ENCODE data around the gene ERVW-1.
"Not testable (repeated sequence)": the region's sequence is repeated elsewhere in the genome, so short reads cannot be mapped to it uniquely, and the experiment has no call there.

Gene ERVW-1

GRCh38 chr7:92456236-92456635, 21.5 kb downstream of the ERVW-1 start:
- CTCF ChIA-PET = no interaction called here
- no peak overlapping the region for H3K27ac ChIP-seq
- POLR2A ChIA-PET (ENCODE audit: low non-redundant PET) = no interaction called here
- TF ChIP-seq, protein P1, sequence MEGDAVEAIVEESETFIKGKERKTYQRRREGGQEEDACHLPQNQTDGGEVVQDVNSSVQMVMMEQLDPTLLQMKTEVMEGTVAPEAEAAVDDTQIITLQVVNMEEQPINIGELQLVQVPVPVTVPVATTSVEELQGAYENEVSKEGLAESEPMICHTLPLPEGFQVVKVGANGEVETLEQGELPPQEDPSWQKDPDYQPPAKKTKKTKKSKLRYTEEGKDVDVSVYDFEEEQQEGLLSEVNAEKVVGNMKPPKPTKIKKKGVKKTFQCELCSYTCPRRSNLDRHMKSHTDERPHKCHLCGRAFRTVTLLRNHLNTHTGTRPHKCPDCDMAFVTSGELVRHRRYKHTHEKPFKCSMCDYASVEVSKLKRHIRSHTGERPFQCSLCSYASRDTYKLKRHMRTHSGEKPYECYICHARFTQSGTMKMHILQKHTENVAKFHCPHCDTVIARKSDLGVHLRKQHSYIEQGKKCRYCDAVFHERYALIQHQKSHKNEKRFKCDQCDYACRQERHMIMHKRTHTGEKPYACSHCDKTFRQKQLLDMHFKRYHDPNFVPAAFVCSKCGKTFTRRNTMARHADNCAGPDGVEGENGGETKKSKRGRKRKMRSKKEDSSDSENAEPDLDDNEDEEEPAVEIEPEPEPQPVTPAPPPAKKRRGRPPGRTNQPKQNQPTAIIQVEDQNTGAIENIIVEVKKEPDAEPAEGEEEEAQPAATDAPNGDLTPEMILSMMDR (conservative IDR thresholded peaks at IDR 0.05; ENCODE audit: low read depth) = no peak
- no peak for DNase-seq (ENCODE audit: low spot score)

DNA sequence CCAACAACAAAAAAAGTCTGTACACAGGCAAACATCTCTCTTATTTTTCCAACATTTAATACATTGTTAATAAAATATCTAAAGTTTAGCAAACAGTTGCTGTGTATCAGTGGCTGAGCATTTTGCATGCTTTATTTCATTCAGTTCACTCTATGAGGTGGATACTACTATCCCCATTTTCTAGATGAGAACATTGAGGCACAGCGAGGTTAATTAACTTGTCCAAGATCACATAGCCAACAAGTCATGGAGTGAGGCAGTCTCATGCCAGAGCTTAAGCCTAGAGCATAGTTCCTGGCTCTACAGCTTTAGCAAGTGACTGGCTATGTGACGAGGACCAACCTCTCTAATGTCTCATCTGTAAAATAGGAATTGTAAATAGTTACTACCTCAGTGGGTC, 26.1 kb downstream of the ERVW-1 start:
- ChIA-PET CTCF (no interaction called here), POLR2A (ENCODE audit: low non-redundant PET) (no interaction called here)
- H3K27ac ChIP-seq = no peak overlapping the region
- TF ChIP-seq, protein P1 (conservative IDR thresholded peaks at IDR 0.05; ENCODE audit: low read depth) = no peak
- no peak for DNase-seq (ENCODE audit: low spot score)

DNA sequence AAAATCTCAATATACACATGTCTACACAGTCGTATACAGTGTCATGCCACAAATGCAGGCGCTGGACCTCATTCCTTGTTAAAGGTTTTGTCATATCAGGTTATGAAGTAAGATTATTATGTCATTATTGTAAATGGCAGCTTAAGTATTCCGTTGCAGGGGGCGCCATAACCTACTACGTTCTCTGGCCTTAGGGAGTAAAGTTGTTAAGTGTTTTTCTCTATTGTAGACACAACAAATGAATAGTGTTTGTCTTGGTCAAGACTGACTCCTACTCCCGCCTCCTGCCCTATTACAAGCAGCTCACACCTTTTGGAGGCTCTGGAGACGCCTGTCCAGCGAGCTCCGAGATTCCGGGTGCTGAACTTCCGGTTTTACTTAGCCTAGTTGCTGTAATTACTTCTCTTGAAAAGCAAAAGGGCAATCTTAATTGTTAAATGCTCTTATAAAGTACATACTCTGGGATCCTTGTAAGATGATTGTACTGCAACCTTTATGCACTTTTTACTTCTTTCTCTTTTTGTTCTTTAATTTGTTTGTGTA, 29.5 kb downstream of the ERVW-1 start:
- peak overlapping the region; percentile 87 for H3K27ac ChIP-seq
- CTCF ChIA-PET = interaction anchor here (0.6 to 0.8 kb wide), 4 partner anchors 13 to 616 kb away, joined by 3 read pairs; no protein-coding TSS in a partner anchor
- TF ChIP-seq, protein P1 (conservative IDR thresholded peaks at IDR 0.05; ENCODE audit: low read depth) = peak; percentile 47
- POLR2A ChIA-PET (ENCODE audit: low non-redundant PET) = interaction anchor here (0.6 kb wide), 1 partner anchor 63 kb away, joined by 3 read pairs; no protein-coding TSS in a partner anchor
- DNase-seq (ENCODE audit: low spot score) = peak; percentile 41

DNA sequence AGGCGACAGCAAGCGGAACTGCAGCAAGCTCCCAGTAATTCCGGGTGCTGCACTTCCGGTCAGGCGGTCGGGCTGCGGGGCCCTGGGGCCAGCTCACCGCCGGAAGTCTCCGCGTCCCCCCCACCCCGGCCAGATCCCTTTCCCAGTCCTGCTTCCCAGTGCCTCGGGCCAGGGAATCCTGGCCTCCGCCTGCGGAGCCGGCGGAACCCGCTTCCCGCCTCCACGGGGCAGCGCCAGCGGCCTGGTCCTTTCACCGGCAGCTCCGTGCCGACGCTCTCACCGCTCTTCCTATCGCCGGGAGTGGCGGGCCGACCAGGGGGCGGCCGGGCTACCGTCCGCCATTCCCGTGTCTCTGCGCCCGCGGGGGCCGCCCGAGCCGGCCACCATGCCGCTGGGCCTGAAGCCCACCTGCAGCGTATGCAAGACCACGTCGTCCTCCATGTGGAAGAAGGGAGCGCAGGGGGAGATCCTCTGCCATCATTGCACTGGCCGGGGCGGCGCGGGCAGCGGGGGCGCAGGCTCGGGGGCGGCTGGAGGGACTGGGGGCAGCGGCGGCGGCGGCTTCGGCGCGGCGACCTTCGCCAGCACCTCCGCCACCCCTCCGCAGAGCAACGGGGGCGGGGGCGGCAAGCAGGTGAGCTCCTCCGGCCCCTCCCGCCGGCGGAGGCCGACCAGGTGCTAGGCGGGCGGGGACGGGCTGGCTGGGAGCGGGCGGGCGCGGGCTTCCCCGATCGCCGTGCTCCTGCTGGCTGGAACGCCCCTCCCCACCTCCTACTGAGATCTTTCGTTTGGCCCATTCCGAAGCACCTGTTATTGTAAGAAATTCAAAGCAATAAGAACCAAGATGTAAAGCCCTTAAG, 30.2 kb downstream of the ERVW-1 start, which contains the start of gene GATAD1:
Gene GATAD1 (plus strand): TSS at position 138 of the 860 bp plus-strand sequence. CDS start 248 bp downstream, at position 386.
- H3K27ac ChIP-seq = peak within 1 kb of the TSS; percentile 87
- POLR2A ChIA-PET (ENCODE audit: low non-redundant PET) = interaction anchor here (0.6 to 0.7 kb wide), 2 partner anchors 63 to 567 kb away, joined by 3 read pairs; no protein-coding TSS in a partner anchor

GRCh38 chr7:92446869-92447344, 30.8 kb downstream of the ERVW-1 start:
- TF ChIP-seq, protein P1 (conservative IDR thresholded peaks at IDR 0.05; ENCODE audit: low read depth) = no peak; the same call in 1 of the 2 replicates
- no peak for DNase-seq (ENCODE audit: low spot score)
- H3K27ac ChIP-seq = peak overlapping the region; percentile 87
- ChIA-PET CTCF (interaction anchor here (0.6 to 2.4 kb wide), 15 partner anchors 8 to 825 kb away, joined by 3 to 11 read pairs (median 4); partner anchors contain the start of gene MTERF1), POLR2A (ENCODE audit: low non-redundant PET) (interaction anchor here (0.7 kb wide), 1 partner anchor 566 kb away, joined by 3 read pairs; no protein-coding TSS in a partner anchor)

More for the DNA sequence above, 30.2 kb downstream of the ERVW-1 start, which contains the start of gene GATAD1:
- peak; percentile 93 for DNase-seq (ENCODE audit: low spot score)
- TF ChIP-seq, protein P1 (conservative IDR thresholded peaks at IDR 0.05; ENCODE audit: low read depth) = peak; percentile 96
- CTCF ChIA-PET = interaction anchor here (0.6 to 2.4 kb wide), 13 partner anchors 9 to 826 kb away, joined by 3 to 11 read pairs (median 3); no protein-coding TSS in a partner anchor

- DNase-seq (ENCODE audit: low spot score); CTCF ChIA-PET; H3K27ac ChIP-seq; POLR2A ChIA-PET (ENCODE audit: low non-redundant PET): not testable (repeated sequence)
These were observed 35.0 kb downstream of the ERVW-1 start for GRCh38 chr7:92442720-92443119.
